Stimulated activated naive CD8-positive, alpha-beta T cell treated with anti-CD3 and anti-CD28 coated beads, Interleukin-15, amount 100 ng/mL, for 72 hours (primary cell): ENCODE measurements around the gene CFAP161.

Experiments used
- ATAC-seq: fragments of 150-1000 bp; cut with Tn5 transposase; 2 replicates; pipeline ENCODE4 v1.10.0; 2021; ENCODE audit warnings: mild to moderate bottlenecking, moderate library complexity
- DNase-seq, 2 donors: peaks; one replicate each; pipeline ENCODE4 v3.0.0; 2021 to 2022
- H3K27ac Mint-ChIP-seq, 2 donors: one replicate each; pipeline ENCODE4 v1.8.0; 2022; ENCODE audit warnings: mild to moderate bottlenecking in 2 of 2, mixed read lengths in 2 of 2, moderate library complexity in 2 of 2
- H3K27me3 Mint-ChIP-seq: one replicate; pipeline ENCODE4 v1.8.0; 2022; ENCODE audit warnings: mixed read lengths
- H3K4me1 Mint-ChIP-seq: one replicate; pipeline ENCODE4 v1.8.0; 2022; ENCODE audit warnings: mild to moderate bottlenecking, mixed read lengths
- H3K4me3 Mint-ChIP-seq, 2 donors: one replicate each; pipeline ENCODE4 v1.8.0; 2022; ENCODE audit warnings: mild to moderate bottlenecking in 2 of 2, mixed read lengths in 2 of 2, moderate library complexity in 1 of 2
- H3K9me3 Mint-ChIP-seq, 2 donors: one replicate each; pipeline ENCODE4 v1.8.0; 2022; ENCODE audit warnings: mixed read lengths in 2 of 2

The CFAP161 gene, protein sequence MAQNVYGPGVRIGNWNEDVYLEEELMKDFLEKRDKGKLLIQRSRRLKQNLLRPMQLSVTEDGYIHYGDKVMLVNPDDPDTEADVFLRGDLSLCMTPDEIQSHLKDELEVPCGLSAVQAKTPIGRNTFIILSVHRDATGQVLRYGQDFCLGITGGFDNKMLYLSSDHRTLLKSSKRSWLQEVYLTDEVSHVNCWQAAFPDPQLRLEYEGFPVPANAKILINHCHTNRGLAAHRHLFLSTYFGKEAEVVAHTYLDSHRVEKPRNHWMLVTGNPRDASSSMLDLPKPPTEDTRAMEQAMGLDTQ

GRCh38 chr15:81133782-81134461 is at the start of gene CFAP161:
Gene CFAP161 (plus strand): TSS chr15:81134270. CDS start chr15:81134330, 60 bp downstream.
- peak within 1 kb of the TSS; percentile 41 to 59 for H3K4me3 Mint-ChIP-seq

DNA sequence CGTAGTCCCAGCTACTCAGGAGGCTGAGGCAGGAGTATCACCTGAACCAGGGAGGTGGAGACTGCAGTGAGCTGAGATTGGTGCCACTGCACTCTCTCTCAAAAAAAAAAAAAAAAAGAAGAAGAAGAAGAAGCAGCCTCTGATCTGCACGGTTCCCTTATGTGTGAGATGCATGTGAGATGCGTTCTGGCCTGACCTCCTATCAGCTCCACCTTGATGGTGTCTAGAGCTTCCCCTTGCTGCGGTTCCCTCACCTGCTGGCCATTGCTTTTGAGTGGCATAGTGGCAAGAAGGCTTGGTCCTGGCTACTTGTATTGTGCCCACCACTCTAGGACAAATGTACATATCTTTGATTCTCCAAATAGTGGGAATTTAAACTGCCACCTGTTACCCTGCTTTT is 49.4 kb upstream of the CFAP161 start:
- DNase-seq: no peak
- Mint-ChIP-seq H3K27me3 (peaks cover under 1% of the 10 kb centered on the region), H3K4me1 (peaks cover 11% of the 10 kb centered on the region), H3K4me3 (no peak overlapping the region), H3K9me3 (no peaks in the 10 kb centered on the region), H3K27ac (no peak overlapping the region)
- no peak for ATAC-seq

More at GRCh38 chr15:81133782-81134461, at the start of gene CFAP161:
- Mint-ChIP-seq H3K27me3 (peaks cover 69% of the 10 kb centered on the region), H3K27ac (no peak within 1 kb of the TSS), H3K9me3 (peaks cover 0 to 6% of the 10 kb centered on the region in 2 donors), H3K4me1 (peaks cover 12% of the 10 kb centered on the region)
- ATAC-seq: peak; percentile 87
- DNase-seq: peak; percentile 34 to 42

- H3K4me3 Mint-ChIP-seq: no peak overlapping the region
- no peaks in the 10 kb centered on the region for H3K9me3 Mint-ChIP-seq
- peaks cover 11% of the 10 kb centered on the region for H3K4me1 Mint-ChIP-seq
- ATAC-seq (peak; percentile 43), DNase-seq (no peak)
- H3K27me3 Mint-ChIP-seq: peaks cover 5% of the 10 kb centered on the region
- no peak overlapping the region for H3K27ac Mint-ChIP-seq
Observed at GRCh38 chr15:81085213-81085612, 48.9 kb upstream of the CFAP161 start.

GRCh38 chr15:81085898-81086297 is 48.2 kb upstream of the CFAP161 start:
- Mint-ChIP-seq H3K27me3 (peaks cover 10% of the 10 kb centered on the region), H3K27ac (no peak overlapping the region), H3K4me1 (peaks cover 11% of the 10 kb centered on the region), H3K4me3 (no peak overlapping the region), H3K9me3 (no peaks in the 10 kb centered on the region)
- ATAC-seq (no peak), DNase-seq (no peak)

DNA sequence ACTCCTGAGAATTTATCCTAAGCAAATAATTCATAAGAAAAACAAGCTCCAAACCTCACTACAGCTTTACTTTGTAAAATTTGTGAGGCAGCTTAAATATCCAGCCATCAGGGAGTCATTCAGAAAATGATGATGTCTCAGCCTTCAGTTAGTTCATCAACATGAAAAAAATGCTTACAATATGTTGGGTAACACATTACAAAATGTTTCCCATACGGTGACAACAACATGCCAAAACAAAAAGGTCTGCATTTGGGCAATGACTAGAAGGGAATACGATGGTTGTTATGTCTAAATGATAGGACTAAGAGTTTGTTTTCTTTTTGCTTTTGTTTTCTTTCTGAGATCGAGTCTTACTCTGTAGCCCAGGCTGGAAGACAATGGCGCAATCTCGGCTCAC is 47.0 kb upstream of the CFAP161 start:
- ATAC-seq (no peak), DNase-seq (no peak)
- Mint-ChIP-seq H3K9me3 (no peaks in the 10 kb centered on the region), H3K27ac (no peak overlapping the region), H3K4me1 (peaks cover 11% of the 10 kb centered on the region), H3K4me3 (no peak overlapping the region), H3K27me3 (peaks cover 11% of the 10 kb centered on the region)

DNA sequence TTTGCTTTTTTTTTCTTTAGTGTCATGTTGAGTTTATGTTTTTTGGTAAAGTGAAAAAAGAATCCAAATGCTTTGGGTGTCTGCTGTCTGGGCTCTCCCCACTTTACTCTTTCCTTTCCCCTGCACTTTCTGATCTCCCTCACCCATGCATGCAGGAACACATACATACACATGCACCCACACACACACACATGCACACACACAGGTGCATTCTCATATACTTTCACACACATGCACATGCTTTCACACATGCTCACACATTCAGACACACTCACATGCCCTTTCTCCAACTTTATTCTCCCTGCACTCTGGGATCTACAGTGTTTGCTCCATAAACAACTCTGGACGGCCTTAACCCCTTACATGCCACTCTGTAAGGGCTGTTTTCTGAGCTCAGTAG is 46.4 kb upstream of the CFAP161 start:
- peaks cover 17% of the 10 kb centered on the region for H3K27me3 Mint-ChIP-seq
- DNase-seq: no peak
- H3K9me3 Mint-ChIP-seq: no peaks in the 10 kb centered on the region
- H3K4me3 Mint-ChIP-seq: no peak overlapping the region
- ATAC-seq: no peak
- peaks cover 11% of the 10 kb centered on the region for H3K4me1 Mint-ChIP-seq
- no peak overlapping the region for H3K27ac Mint-ChIP-seq

DNA sequence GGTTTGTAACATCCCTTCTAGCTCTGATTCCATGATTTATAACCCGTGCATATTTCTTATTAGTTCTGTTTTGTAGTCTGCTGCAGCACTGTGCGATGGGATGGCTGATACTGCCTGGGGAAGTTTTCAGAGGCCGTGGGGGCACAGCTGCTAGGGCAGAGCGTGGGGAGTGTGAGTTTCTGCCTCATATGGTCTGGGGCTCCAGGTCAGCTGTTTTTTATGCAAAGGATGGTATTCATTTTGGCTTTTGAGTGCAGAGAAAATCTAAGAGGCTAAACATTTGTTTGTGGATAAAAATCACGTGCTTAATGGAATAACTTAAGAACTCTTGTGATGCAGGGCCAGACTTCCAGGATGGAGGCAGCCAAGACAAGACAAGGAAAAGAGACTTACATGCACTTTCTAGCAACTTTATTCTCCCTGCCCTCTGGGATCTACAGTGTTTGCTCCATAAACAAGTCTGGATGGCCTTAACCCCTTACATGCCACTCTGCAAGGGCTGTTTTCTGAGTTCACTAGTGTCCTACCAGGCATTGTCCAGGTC is 45.5 kb upstream of the CFAP161 start:
- no peak overlapping the region for H3K4me3 Mint-ChIP-seq
- ATAC-seq (no peak), DNase-seq (no peak)
- no peak overlapping the region for H3K27ac Mint-ChIP-seq
- H3K4me1 Mint-ChIP-seq: peaks cover 11% of the 10 kb centered on the region
- H3K27me3 Mint-ChIP-seq: peaks cover 22% of the 10 kb centered on the region
- no peaks in the 10 kb centered on the region for H3K9me3 Mint-ChIP-seq

GRCh38 chr15:81091889-81092558 is 42.0 kb upstream of the CFAP161 start:
- Mint-ChIP-seq H3K4me3 (no peak overlapping the region), H3K9me3 (no peaks in the 10 kb centered on the region), H3K27ac (no peak overlapping the region), H3K4me1 (no peaks in the 10 kb centered on the region), H3K27me3 (peaks cover 48% of the 10 kb centered on the region)
- ATAC-seq: no peak
- DNase-seq: no peak

GRCh38 chr15:81092559-81092902 is 41.5 kb upstream of the CFAP161 start:
- DNase-seq (no peak), ATAC-seq (no peak)
- Mint-ChIP-seq H3K27ac (no peak overlapping the region), H3K4me1 (no peaks in the 10 kb centered on the region), H3K4me3 (no peak overlapping the region), H3K9me3 (no peaks in the 10 kb centered on the region), H3K27me3 (peaks cover 53% of the 10 kb centered on the region)

DNA sequence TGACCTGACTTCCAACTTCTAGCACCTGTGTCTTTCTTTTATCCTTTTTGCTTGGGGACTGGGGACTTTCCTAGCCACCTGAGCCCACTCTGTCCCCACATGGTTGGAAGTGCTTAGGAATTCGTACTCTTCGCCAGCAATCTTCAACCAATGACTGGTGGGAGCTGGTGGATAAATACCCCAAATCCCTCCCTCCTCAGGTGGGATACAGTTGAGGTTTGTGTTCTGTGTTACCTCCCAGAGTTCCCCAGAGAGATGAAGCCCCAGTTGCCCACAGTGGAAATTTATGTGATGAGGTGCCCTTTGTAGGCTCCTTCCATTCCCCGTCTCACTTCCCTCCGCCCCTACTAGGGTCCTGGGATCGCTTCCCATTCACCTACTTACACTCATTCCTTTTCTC is 40.1 kb upstream of the CFAP161 start:
- Mint-ChIP-seq H3K4me3 (no peak overlapping the region), H3K9me3 (no peaks in the 10 kb centered on the region), H3K27ac (no peak overlapping the region), H3K4me1 (peaks cover 12% of the 10 kb centered on the region), H3K27me3 (peaks cover 67% of the 10 kb centered on the region)
- no peak for DNase-seq
- no peak for ATAC-seq

DNA sequence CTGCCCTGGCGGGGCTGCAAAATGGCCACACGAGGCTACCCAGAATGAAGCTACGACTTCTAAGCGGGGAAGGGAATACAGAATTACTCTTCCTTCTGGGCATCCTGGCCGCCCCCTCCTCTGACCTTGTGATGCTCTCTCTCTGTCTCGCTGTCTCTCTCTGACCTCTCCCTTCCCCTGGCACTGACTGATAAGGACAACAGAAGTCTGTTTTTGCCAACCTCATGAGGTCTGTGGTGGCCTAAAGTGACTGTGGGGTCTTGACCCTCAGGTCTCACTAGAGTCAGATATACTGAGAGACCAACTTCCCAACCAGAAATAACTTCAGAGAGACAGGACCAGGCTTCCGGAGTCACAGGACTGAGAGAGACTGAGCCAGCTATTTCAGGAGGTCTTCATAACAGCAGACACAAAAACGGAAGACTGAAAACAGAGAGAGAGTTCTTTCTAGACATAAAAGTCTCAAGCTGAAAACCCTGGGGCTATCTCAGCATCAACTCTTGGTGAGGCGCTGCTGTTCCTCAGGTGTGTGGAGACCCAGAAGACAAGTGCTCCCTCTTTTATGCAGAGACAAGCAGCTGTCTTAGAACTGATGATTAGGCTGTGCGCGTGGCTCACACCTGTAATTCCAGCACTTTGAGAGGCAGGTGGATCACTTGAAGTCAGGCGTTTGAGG is 38.2 kb upstream of the CFAP161 start:
- peaks cover 70% of the 10 kb centered on the region for H3K27me3 Mint-ChIP-seq
- H3K4me3 Mint-ChIP-seq: no peak overlapping the region
- H3K9me3 Mint-ChIP-seq: no peaks in the 10 kb centered on the region
- DNase-seq: no peak
- H3K4me1 Mint-ChIP-seq: peaks cover 16% of the 10 kb centered on the region
- no peak for ATAC-seq
- H3K27ac Mint-ChIP-seq: peak overlapping the region; percentile 22 to 92

GRCh38 chr15:81096398-81096797 is 37.7 kb upstream of the CFAP161 start:
- Mint-ChIP-seq H3K27ac (no peak overlapping the region), H3K4me1 (peaks cover 16% of the 10 kb centered on the region), H3K4me3 (no peak overlapping the region), H3K9me3 (no peaks in the 10 kb centered on the region), H3K27me3 (peaks cover 75% of the 10 kb centered on the region)
- no peak for ATAC-seq
- DNase-seq: no peak

- no peak for ATAC-seq
- no peak overlapping the region for H3K4me3 Mint-ChIP-seq
- H3K27ac Mint-ChIP-seq: no peak overlapping the region
- H3K4me1 Mint-ChIP-seq: peaks cover 16% of the 10 kb centered on the region
- DNase-seq: no peak
- peaks cover 71% of the 10 kb centered on the region for H3K27me3 Mint-ChIP-seq
- no peaks in the 10 kb centered on the region for H3K9me3 Mint-ChIP-seq
Observed at GRCh38 chr15:81097116-81097889, 36.8 kb upstream of the CFAP161 start.

DNA sequence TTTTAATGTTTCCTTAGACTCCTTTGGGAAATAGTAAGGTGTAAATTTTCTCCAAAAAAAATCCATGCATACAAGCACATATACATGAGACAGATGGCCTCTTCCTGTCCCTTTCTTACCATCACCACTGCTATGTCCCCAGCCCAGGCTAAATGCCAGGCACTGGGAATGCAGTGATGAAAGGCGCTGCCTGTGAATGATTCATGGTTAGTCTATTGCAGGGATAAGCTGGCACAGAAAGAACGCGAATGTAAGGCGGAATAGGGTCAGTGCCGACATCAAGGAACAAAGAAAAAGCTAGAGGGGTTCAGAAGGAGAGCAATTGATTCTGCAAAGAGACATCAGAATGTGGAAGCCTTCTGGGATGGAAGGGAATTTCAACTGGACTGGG is 36.2 kb upstream of the CFAP161 start:
- peaks cover 65% of the 10 kb centered on the region for H3K27me3 Mint-ChIP-seq
- H3K4me3 Mint-ChIP-seq: no peak overlapping the region
- no peak for ATAC-seq
- H3K9me3 Mint-ChIP-seq: no peaks in the 10 kb centered on the region
- DNase-seq: no peak
- H3K4me1 Mint-ChIP-seq: peaks cover 16% of the 10 kb centered on the region
- H3K27ac Mint-ChIP-seq: no peak overlapping the region

DNA sequence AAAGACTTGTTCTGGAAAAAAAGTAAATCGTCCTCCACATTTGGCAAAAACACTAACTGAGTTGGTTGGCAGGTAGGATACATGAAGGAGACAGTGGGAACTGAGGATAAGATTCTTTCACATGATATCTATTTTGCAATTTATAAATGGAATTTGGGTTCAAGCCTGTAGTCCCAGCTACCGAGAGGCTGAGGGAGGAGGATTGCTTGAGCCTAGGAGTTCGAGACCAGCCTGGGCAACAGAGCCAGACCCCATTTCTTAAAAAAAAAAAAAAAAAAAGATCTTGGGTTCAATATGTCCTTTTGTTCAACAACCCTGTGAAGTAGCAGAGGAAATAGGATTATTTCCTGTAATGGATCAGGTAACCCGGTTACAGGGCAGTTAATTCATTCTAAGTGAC is 35.7 kb upstream of the CFAP161 start:
- Mint-ChIP-seq H3K4me1 (peaks cover 16% of the 10 kb centered on the region), H3K9me3 (no peaks in the 10 kb centered on the region), H3K27ac (no peak overlapping the region), H3K4me3 (no peak overlapping the region), H3K27me3 (peaks cover 64% of the 10 kb centered on the region)
- no peak for ATAC-seq
- DNase-seq: no peak
